Endodermal cell (in vitro differentiated cells): ENCODE measurements around the gene SLC35F6. TPM values are rescaled to one million over a fixed set of nuclear protein-coding genes. Genes with fewer than 3 reads are reported as not detected.

Source experiments
- DNase-seq: peaks from one replicate; pipeline ENCODE4 v3.0.0-alpha.2; 2017
- H3K27ac ChIP-seq: 2 replicates; pipeline ENCODE4 v1.5.1; 2013; ENCODE audit warnings: mild to moderate bottlenecking, low read depth, low read length, moderate library complexity
- H3K27me3 ChIP-seq: 2 replicates; pipeline ENCODE4 v1.6.1; 2013; ENCODE audit warnings: mild to moderate bottlenecking, low read length, moderate library complexity; ENCODE audit not compliant: insufficient read depth, control insufficient read depth, poor library complexity, severe bottlenecking
- H3K36me3 ChIP-seq: 2 replicates; pipeline ENCODE4 v1.7.0; 2013; ENCODE audit warnings: mild to moderate bottlenecking, low read length, moderate library complexity; ENCODE audit not compliant: control insufficient read depth, insufficient read depth
- H3K4me1 ChIP-seq: one replicate; pipeline ENCODE4 v1.7.0; 2013; ENCODE audit warnings: low read length; ENCODE audit not compliant: control insufficient read depth, insufficient read depth
- H3K4me3 ChIP-seq: 2 replicates; pipeline ENCODE4 v1.5.1; 2013; ENCODE audit warnings: mild to moderate bottlenecking, low read length, moderate library complexity
- H3K9ac ChIP-seq: 2 replicates; pipeline ENCODE4 v1.6.1; 2013; ENCODE audit warnings: mild to moderate bottlenecking, low read length, moderate library complexity; ENCODE audit not compliant: poor library complexity, severe bottlenecking; ENCODE audit errors: extremely low read depth
- H3K9me3 ChIP-seq: 2 replicates; pipeline ENCODE4 v1.6.1; 2013; ENCODE audit warnings: mild to moderate bottlenecking, low read length, moderate library complexity; ENCODE audit not compliant: control insufficient read depth
- H3K27ac Mint-ChIP-seq: 2 replicates; pipeline ENCODE4 v1.8.0; 2020; ENCODE audit warnings: mixed read lengths
- H3K27me3 Mint-ChIP-seq: 2 replicates; pipeline ENCODE4 v1.8.0; 2021; ENCODE audit warnings: mild to moderate bottlenecking, mixed read lengths; ENCODE audit not compliant: insufficient read depth
- H3K36me3 Mint-ChIP-seq: 2 replicates; pipeline ENCODE4 v1.8.0; 2020; ENCODE audit warnings: low read depth, mixed read lengths
- H3K4me1 Mint-ChIP-seq: 2 replicates; pipeline ENCODE4 v1.8.0; 2020; ENCODE audit warnings: mixed read lengths
- H3K4me3 Mint-ChIP-seq: 2 replicates; pipeline ENCODE4 v1.8.0; 2020; ENCODE audit warnings: mild to moderate bottlenecking, moderate library complexity, mixed read lengths
- H3K9me3 Mint-ChIP-seq: 2 replicates; pipeline ENCODE4 v1.8.0; 2020; ENCODE audit warnings: mild to moderate bottlenecking, mixed read lengths
- CTCF ChIP-seq: fragments of 200-600 bp; sonication (generic); conservative IDR thresholded peaks from 2 replicates; pipeline ENCODE4 v1.5.0; 2021; ENCODE audit warnings: antibody characterized with exemption, mild to moderate bottlenecking
- WGBS, 2 experiments: methylation state at CpG; one replicate each; pipeline versions ENCODE4 v1.1.5 to v1.1.7; 2013; ENCODE audit warnings: missing lambda C conversion rate in 2 of 2, mixed read lengths in 1 of 2; ENCODE audit not compliant: insufficient coverage in 1 of 2, insufficient read length in 1 of 2; 5-methylcytosine and 5-hydroxymethylcytosine counted together
- total RNA-seq, 2 donors: library from RNA; stranded (reverse); fragmentation: NEBNext Ultra II Directional in 1 of 2; extraction: Animal tissue kit (Norgen Biotek cat#: 25700) in 1 of 2; gene quantifications; 2 replicates in 1 of 2; 3 replicates in 1 of 2; pipeline ENCODE4 v1.2.1, GENCODE V29; 2021

SLC35F6 gene
- total RNA-seq, 2 donors from 2014 or later, result 23.3 to 24.8 TPM

- peaks cover 6% of the 10 kb centered on the region for H3K4me1 Mint-ChIP-seq
- no peaks in the 10 kb centered on the region for H3K27me3 Mint-ChIP-seq
- WGBS, 2 experiments, result 93% methylated on average over 17 to 19 of the region's 19 CpGs
- peak overlapping the region; percentile 52 for H3K9ac ChIP-seq
- no peaks in the 10 kb centered on the region for H3K4me1 ChIP-seq
- peak overlapping the region; percentile 83 for H3K4me3 ChIP-seq
- H3K27me3 ChIP-seq, result no peaks in the 10 kb centered on the region
- peak overlapping the region; percentile 95 for H3K27ac ChIP-seq
- H3K27ac Mint-ChIP-seq, result no peak overlapping the region
- no peak for TF ChIP-seq CTCF
- peaks cover 30% of the 10 kb centered on the region for H3K36me3 Mint-ChIP-seq
- H3K36me3 ChIP-seq, result peaks cover 30% of the 10 kb centered on the region
- no peak for DNase-seq
- no peaks in the 10 kb centered on the region for H3K9me3 Mint-ChIP-seq
- peak overlapping the region; percentile 74 for H3K4me3 Mint-ChIP-seq
- H3K9me3 ChIP-seq, result peaks cover 1% of the 10 kb centered on the region
These were observed 20.6 kb downstream of the SLC35F6 start for GRCh38 chr2:26784570-26785234.

GRCh38 chr2:26785431-26786206, 21.5 kb downstream of the SLC35F6 start, which contains the start of gene CENPA:
Gene CENPA, plus strand, starts transcription at chr2:26786056. Its CDS starts 141 bp downstream, at chr2:26786197.
- no peaks in the 10 kb centered on the region for H3K4me1 ChIP-seq
- H3K4me3 ChIP-seq, result peak within 1 kb of the TSS; percentile 83
- H3K27ac Mint-ChIP-seq, result peak within 1 kb of the TSS; percentile 92
- H3K27me3 ChIP-seq, result no peaks in the 10 kb centered on the region
- DNase-seq, result peak; percentile 99
- peak within 1 kb of the TSS; percentile 95 for H3K27ac ChIP-seq
- peaks cover 26% of the 10 kb centered on the region for H3K36me3 Mint-ChIP-seq
- 1% methylated on average over 16 to 55 of the region's 55 CpGs for WGBS, 2 experiments
- H3K27me3 Mint-ChIP-seq, result no peaks in the 10 kb centered on the region
- H3K4me1 Mint-ChIP-seq, result peaks cover 6% of the 10 kb centered on the region
- peak; percentile 44 for TF ChIP-seq CTCF
- H3K4me3 Mint-ChIP-seq, result peak within 1 kb of the TSS; percentile 74
- H3K9ac ChIP-seq, result peak within 1 kb of the TSS; percentile 75
- peaks cover 8% of the 10 kb centered on the region for H3K9me3 ChIP-seq
- peaks cover 27% of the 10 kb centered on the region for H3K36me3 ChIP-seq
- peaks cover 1% of the 10 kb centered on the region for H3K9me3 Mint-ChIP-seq

GRCh38 chr2:26786207-26787028, 22.3 kb downstream of the SLC35F6 start:
- H3K27me3 Mint-ChIP-seq, result no peaks in the 10 kb centered on the region
- WGBS, 2 experiments, result 8 to 10% methylated on average over 38 to 55 of the region's 55 CpGs
- no peak for TF ChIP-seq CTCF
- Histone ChIP-seq H3K9me3 (peaks cover 14% of the 10 kb centered on the region), H3K4me3 (peak overlapping the region; percentile 83), H3K4me1 (no peaks in the 10 kb centered on the region), H3K27me3 (no peaks in the 10 kb centered on the region), H3K9ac (peak overlapping the region; percentile 75), H3K27ac (no peak overlapping the region), H3K36me3 (peaks cover 27% of the 10 kb centered on the region)
- peak overlapping the region; percentile 74 for H3K4me3 Mint-ChIP-seq
- DNase-seq, result peak; percentile 73
- H3K36me3 Mint-ChIP-seq, result peaks cover 27% of the 10 kb centered on the region
- H3K9me3 Mint-ChIP-seq, result peaks cover 3% of the 10 kb centered on the region
- peak overlapping the region; percentile 59 for H3K27ac Mint-ChIP-seq
- peaks cover 6% of the 10 kb centered on the region for H3K4me1 Mint-ChIP-seq
